Calu3 (cell line): ENCODE measurements around the gene PRAME. TPM values are rescaled to one million over a fixed set of nuclear protein-coding genes. Genes with fewer than 3 reads are reported as not detected.

Experiments
- BruUV-seq: library from RNA; stranded (reverse); fragments of 400-500 nt; replicated peaks from 2 replicates; lab custom pipeline; 2021; lab: Mats Ljungman, UMichigan
- CTCF ChIA-PET: fragments of 300-600 bp; sonication (Branson Sonifier 250); formaldehyde crosslinking; loops from one replicate; lab custom pipeline; 2022; ENCODE audit warnings: antibody characterized with exemption; lab: Charles Lee
- DNase-seq: peaks from one replicate; pipeline ENCODE4 v3.0.0; 2022
- H3K27ac Mint-ChIP-seq: one replicate; pipeline ENCODE4 v1.8.0; 2022; ENCODE audit warnings: mixed read lengths; ENCODE audit not compliant: unreplicated experiment
- H3K27me3 Mint-ChIP-seq: one replicate; pipeline ENCODE4 v1.8.0; 2022; ENCODE audit warnings: mixed read lengths; ENCODE audit not compliant: unreplicated experiment
- H3K36me3 Mint-ChIP-seq: one replicate; pipeline ENCODE4 v1.8.0; 2022; ENCODE audit warnings: mild to moderate bottlenecking, moderate library complexity, mixed read lengths; ENCODE audit not compliant: insufficient read depth, unreplicated experiment
- H3K4me1 Mint-ChIP-seq: one replicate; pipeline ENCODE4 v1.8.0; 2022; ENCODE audit warnings: mild to moderate bottlenecking, low read depth, mixed read lengths; ENCODE audit not compliant: unreplicated experiment
- H3K4me3 Mint-ChIP-seq: one replicate; pipeline ENCODE4 v1.8.0; 2022; ENCODE audit warnings: mild to moderate bottlenecking, low read depth, moderate library complexity, mixed read lengths; ENCODE audit not compliant: unreplicated experiment
- H3K9me3 Mint-ChIP-seq: one replicate; pipeline ENCODE4 v1.8.0; 2022; ENCODE audit warnings: low read depth, mixed read lengths; ENCODE audit not compliant: unreplicated experiment
- CTCF ChIP-seq: fragments of 200-600 bp; IDR thresholded peaks from one replicate; pipeline ENCODE4 v1.8.0; 2022; ENCODE audit warnings: antibody characterized with exemption; ENCODE audit not compliant: unreplicated experiment
- intact Hi-C: fragments of 100-400 bp; cut with micrococcal nuclease; formaldehyde crosslinking; loops from one replicate; pipeline ENCODE4 v1.10.0; 2022; ENCODE audit not compliant: unreplicated experiment
- total RNA-seq: library from RNA; stranded (reverse); gene quantifications from 2 replicates; pipeline ENCODE4 v1.2.3, GENCODE V29; 2022

PRAME gene
- total RNA-seq, 1 experiment from 2014 or later, result 2.6 TPM

DNA sequence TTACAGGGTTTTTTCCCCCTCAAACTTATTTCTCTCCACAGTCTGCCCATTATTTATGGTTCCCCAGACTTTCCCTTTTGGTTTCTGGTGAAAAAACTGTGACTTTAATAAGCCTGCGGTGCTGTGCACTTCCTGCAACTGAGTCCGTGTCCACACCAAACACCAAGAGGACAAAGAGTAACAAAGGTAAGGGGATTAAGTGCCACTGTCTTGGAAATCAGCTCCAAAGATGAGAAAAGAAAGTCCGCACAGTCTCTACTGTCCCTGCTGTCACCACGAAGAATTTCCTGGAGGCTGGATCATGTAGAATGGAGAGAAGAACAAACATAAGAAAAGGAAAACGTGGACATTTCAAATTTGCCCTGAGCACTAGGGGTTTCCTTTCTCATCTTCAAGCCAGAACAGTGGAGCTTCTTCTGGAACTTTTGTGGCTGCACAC is 17.9 kb upstream of the PRAME start:
- no peak overlapping the region for H3K27ac Mint-ChIP-seq
- CTCF ChIA-PET, result interaction anchor here (0.5 to 1.5 kb wide), 9 partner anchors 8 to 1460 kb away, joined by 3 to 20 read pairs (median 3); partner anchors contain the start of gene PRAME

DNA sequence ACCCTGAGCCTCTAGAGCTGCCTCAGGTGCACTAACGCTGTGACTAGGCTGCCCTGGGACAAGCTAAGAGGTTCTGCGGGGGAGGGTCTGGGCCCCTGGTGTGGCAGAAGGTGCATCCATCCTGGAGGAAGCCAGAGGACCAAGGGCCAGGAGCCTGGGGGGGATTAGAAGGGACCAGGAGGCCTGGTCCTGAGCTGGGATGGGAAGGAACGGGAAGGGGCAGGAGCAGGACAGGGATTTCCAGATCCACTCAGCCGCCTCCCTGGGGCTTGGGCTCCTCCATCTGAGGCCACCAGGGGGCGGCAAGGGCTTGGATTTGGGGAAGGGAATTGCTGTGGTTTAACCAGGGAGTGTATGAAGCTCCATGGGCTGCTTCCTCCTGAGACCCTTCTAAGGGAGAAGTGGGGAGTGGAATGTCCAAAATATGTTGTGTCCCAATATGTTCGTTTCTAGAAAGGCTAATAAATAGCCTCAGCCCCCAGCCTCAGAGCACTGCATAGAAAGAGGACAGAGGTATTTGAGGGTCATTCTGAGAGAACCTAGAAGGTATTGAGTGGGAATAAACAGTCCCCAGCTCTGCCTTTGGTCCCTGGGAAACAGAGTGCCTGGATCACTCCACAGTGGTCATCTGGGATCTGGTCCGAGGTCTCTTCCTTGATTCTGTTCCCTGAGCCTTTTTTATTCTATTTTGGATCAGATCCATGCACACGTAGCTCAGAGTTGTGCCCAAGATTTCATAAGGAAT is 17.4 kb upstream of the PRAME start:
- Mint-ChIP-seq H3K27ac (no peak overlapping the region), H3K4me3 (no peak overlapping the region), H3K27me3 (peaks cover 58% of the 10 kb centered on the region), H3K9me3 (no peaks in the 10 kb centered on the region), H3K4me1 (no peaks in the 10 kb centered on the region), H3K36me3 (no peaks in the 10 kb centered on the region)
- CTCF ChIA-PET, result interaction anchor here (0.5 to 1.5 kb wide), 11 partner anchors 9 to 1461 kb away, joined by 3 to 20 read pairs (median 3); partner anchors contain the start of gene PRAME
- DNase-seq, result peak; percentile 81
- BruUV-seq, result no TSS peak
- TF ChIP-seq CTCF, result peak; percentile 74
- intact Hi-C loops, result loop anchor here (5.0 kb wide), 1 partner anchor 114 kb away; no protein-coding TSS in a partner anchor

More for the DNA sequence above, 17.9 kb upstream of the PRAME start:
- Mint-ChIP-seq H3K27me3 (peaks cover 58% of the 10 kb centered on the region), H3K4me3 (no peak overlapping the region), H3K36me3 (no peaks in the 10 kb centered on the region), H3K9me3 (no peaks in the 10 kb centered on the region), H3K4me1 (no peaks in the 10 kb centered on the region)
- no peak for TF ChIP-seq CTCF
- no peak for DNase-seq
- intact Hi-C loops, result loop anchor here (5.0 kb wide), 1 partner anchor 115 kb away; no protein-coding TSS in a partner anchor
- BruUV-seq, result no TSS peak

GRCh38 chr22:22574361-22574760 is 15.3 kb upstream of the PRAME start:
- DNase-seq, result no peak
- intact Hi-C loops, result no loop called here
- CTCF ChIA-PET, result no interaction called here

More at GRCh38 chr22:22574361-22574760, 15.3 kb upstream of the PRAME start:
- H3K27ac Mint-ChIP-seq, result no peak overlapping the region
- no peaks in the 10 kb centered on the region for H3K4me1 Mint-ChIP-seq
- no TSS peak for BruUV-seq
- H3K36me3 Mint-ChIP-seq, result no peaks in the 10 kb centered on the region
- H3K27me3 Mint-ChIP-seq, result peaks cover 71% of the 10 kb centered on the region
- H3K9me3 Mint-ChIP-seq, result no peaks in the 10 kb centered on the region
- no peak for TF ChIP-seq CTCF
- H3K4me3 Mint-ChIP-seq, result no peak overlapping the region
